Neural progenitor cell (in vitro differentiated cells): ENCODE measurements around the gene LAG3.

Experiments
- EZH2 ChIP-seq: fragments of 200-600 bp; sonication (generic); IDR thresholded peaks from 2 replicates; pipeline ENCODE4 v1.6.1; 2017; ENCODE audit warnings: antibody characterized with exemption, mild to moderate bottlenecking, moderate library complexity
- EZH2phosphoT487 ChIP-seq: fragments of 200-600 bp; sonication (generic); IDR thresholded peaks from 2 replicates; pipeline ENCODE4 v1.6.1; 2017; ENCODE audit warnings: antibody characterized with exemption
- TF ChIP-seq, protein P1 (sequence below): fragments of 200-600 bp; sonication (generic); IDR thresholded peaks from 2 replicates; pipeline ENCODE4 v1.5.1; 2017; ENCODE audit warnings: antibody characterized with exemption, mild to moderate bottlenecking

DNA sequence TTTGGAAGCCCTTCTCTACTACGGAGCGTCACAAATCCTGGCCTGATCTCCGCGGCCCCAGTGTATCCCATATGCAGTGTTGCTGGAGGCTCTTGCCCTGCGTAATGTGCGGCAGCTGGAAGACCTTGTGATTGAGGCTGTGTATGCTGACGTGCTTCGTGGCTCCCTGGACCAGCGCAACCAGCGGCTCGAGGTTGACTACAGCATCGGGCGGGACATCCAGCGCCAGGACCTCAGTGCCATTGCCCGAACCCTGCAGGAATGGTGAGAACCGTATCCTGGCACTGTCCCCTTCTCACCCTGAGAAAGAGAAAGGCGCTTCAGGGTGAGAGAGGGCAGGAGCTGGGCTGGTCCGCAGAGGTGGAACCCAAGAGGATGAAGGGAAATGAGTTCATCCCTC, 43.1 kb upstream of the LAG3 start:
- TF ChIP-seq, protein P1, sequence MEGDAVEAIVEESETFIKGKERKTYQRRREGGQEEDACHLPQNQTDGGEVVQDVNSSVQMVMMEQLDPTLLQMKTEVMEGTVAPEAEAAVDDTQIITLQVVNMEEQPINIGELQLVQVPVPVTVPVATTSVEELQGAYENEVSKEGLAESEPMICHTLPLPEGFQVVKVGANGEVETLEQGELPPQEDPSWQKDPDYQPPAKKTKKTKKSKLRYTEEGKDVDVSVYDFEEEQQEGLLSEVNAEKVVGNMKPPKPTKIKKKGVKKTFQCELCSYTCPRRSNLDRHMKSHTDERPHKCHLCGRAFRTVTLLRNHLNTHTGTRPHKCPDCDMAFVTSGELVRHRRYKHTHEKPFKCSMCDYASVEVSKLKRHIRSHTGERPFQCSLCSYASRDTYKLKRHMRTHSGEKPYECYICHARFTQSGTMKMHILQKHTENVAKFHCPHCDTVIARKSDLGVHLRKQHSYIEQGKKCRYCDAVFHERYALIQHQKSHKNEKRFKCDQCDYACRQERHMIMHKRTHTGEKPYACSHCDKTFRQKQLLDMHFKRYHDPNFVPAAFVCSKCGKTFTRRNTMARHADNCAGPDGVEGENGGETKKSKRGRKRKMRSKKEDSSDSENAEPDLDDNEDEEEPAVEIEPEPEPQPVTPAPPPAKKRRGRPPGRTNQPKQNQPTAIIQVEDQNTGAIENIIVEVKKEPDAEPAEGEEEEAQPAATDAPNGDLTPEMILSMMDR = no peak
- no peak for TF ChIP-seq EZH2
- no peak for TF ChIP-seq EZH2phosphoT487
